NB4 (cell line): ENCODE data around the gene ZSWIM2.

Experiments
- CTCF ChIP-seq: IDR thresholded peaks from one replicate; pipeline ENCODE4 v1.5.1; 2012; ENCODE audit warnings: low read depth, low read length
- MAX ChIP-seq: IDR thresholded peaks from 2 replicates; pipeline ENCODE4 v1.6.1; 2011; ENCODE audit warnings: low read depth, low read length
- MYC ChIP-seq: IDR thresholded peaks from 2 replicates; pipeline ENCODE4 v1.6.1; 2011; ENCODE audit warnings: low read depth, low read length
- POLR2A ChIP-seq: IDR thresholded peaks from 2 replicates; pipeline ENCODE4 v1.6.1; 2011; ENCODE audit warnings: mild to moderate bottlenecking; ENCODE audit not compliant: insufficient read length; ENCODE audit errors: extremely low read depth

- TF ChIP-seq CTCF (no peak), MYC (no peak), POLR2A (no peak), MAX (no peak)
Observed at GRCh38 chr2:186835628-186836027, 13.3 kb downstream of the ZSWIM2 start.
